ENCODE measurements around the gene ZDHHC11B.
"Not testable (repeated sequence)": the region's sequence is repeated elsewhere in the genome, so short reads cannot be mapped to it uniquely, and the experiment has no call there.

Gene ZDHHC11B

DNA sequence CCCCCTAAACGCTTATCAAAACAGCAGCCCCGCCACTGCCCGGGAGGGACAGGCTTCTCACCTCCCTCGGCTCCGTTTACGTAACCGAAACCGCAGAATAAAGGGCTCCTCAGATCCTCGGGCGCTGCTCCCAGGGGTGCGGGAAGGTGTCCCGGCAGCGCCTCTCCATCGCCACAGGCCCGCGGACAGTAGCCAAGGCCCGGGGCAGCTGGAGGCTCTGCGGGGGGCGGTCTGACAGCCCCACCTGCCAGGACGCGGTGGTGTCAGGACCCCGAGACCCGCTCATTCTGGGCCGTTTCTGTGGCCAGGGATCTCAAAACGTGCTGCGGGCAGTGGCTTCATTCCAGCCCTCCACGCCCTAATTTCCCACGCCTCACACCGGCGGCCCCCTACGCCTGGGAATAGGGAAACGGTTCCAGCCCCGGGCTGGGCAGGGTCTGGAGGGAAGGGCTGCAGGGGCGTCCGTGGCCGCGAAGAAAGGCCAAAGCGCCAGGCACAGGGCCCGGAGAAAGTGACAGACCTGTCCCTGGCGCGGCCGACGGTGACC, 575 bp downstream of the ZDHHC11B start:
- not testable (repeated sequence) for DNase-seq

DNA sequence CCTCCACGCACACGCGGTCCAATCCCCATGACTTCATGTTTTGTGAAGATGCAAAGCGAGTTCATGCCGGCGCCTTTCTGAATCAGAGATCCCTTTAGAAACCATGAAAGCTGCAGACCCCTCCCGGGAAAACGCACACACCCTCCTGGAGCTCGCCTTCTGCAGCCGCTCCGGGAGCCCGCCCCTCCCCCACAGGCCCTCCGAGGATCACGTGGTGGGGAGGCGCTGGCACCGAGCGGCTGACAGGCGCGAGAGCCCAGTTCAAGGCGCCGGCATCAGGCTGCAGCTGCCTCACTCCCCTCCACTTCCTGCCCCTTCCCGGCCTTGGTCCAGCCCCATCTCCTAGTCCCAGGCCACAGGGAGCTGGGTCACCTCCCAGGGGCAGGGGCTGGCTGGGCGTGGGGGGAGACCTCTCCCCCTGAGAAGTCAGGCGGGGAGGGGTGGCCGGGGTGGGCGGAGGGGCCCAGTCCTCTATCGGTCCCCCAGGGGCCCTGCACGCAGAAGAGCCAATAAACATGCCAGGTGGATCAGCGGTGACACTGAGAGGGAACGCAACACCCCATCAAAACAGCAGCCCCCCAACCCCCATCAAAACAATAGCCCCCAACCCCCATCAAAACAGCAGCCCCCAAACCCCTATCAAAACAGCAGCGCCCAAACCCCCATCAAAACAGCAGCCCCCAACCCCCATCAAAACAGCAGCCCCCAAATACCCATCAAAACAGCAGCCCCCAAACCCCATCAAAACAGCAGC, 1.3 kb downstream of the ZDHHC11B start:
- not testable (repeated sequence) for DNase-seq

DNA sequence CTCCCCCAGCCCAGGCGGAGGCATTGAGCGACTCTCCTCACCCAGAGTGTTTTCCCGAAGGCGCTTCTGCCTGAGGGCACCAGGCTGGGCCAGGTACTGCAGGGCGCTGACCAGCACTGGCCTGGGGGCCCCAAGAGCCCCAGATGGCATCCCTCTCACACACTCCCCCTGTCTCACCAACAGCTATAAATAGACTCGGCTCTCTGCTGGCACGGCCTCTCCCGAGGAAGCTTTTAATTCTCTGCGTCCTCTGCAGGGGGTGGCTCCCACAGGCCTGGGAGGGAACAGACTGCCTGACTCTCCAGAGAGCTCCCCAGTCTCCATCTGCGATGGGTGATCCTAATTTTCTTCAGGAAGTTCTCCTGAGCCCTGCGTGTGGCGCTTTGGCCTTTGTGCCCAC, 2.2 kb downstream of the ZDHHC11B start:
- not testable (repeated sequence) for DNase-seq

DNA sequence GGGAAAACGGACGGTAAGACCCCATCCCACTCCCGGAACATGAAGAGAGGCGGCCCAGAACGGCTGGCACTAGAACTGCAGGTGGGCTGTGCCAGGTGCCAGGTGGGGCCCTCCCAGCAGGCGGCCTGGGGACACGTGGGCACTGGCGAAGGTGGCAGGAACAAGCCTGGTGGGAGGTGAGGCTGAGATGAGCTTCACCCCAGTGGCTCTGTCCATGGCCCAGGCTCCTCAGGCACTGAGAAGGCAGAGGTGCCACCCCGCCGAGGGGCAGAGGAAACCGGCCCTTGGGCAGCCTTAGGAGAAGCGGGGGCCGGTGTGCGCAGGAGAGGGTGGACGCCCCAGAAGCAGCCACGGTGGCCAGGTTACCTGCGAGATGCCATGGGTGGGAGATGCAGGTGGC, 4.0 kb downstream of the ZDHHC11B start:
- DNase-seq, result not testable (repeated sequence)

DNA sequence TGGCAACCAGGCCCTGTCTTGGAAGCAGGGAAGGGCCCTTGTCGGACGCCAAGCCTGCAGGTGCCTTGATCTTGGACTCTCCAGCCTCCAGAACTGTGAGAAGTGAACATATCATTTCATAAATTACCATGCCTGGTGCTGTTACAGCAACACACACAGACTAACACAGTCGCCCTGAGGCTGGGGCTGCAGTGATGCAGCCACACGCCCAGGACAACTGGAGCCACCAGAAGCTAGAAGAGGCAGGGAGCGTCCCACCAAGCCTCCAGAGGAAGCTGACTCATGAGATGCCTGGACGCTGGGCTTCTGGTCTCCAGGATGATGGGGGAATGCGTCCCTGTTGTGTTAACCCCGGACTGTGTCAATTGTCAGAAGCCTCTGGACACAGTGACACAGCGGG, 5.6 kb downstream of the ZDHHC11B start:
- DNase-seq, result not testable (repeated sequence)

DNA sequence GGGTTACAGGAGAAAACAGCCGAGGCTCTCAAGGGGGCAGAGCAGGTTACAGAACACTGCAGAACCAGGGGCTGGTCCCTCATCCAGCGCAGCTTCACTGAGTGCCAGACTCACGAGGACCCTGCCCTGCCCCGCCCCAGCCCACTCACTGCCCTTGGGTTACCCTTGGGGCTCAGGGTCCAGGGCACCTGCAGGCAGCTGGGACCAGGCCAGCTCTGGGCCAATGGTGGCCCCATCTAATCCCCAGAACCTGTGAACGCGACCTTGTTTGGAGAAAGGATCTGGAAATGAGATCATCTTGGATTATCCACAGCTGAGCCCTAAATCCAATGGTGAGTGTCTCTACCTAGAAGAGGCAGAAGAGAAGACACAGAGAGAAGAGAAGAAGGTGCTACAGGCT, 6.1 kb downstream of the ZDHHC11B start:
- not testable (repeated sequence) for DNase-seq

DNA sequence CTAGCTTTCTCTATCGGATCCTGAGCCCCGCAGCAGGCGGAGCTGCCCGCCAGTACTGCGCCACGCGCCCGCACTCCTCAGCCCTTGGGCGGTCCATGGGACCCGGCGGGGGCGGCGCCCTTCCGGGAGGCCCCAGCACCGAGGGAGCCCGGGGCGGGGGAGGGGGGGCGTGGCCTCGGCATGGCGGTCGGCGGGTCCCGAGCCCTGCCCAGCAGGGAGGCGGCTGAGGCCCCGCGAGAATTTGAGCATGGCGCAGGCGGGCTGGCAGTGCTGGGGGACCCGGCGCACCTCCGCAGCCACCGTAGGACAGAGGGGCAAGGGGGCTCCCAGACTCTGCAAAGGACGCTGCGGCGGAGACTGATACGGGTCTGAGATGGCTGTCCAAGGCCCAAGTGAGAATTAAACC, 6.8 kb downstream of the ZDHHC11B start:
- DNase-seq, result no peak

DNA sequence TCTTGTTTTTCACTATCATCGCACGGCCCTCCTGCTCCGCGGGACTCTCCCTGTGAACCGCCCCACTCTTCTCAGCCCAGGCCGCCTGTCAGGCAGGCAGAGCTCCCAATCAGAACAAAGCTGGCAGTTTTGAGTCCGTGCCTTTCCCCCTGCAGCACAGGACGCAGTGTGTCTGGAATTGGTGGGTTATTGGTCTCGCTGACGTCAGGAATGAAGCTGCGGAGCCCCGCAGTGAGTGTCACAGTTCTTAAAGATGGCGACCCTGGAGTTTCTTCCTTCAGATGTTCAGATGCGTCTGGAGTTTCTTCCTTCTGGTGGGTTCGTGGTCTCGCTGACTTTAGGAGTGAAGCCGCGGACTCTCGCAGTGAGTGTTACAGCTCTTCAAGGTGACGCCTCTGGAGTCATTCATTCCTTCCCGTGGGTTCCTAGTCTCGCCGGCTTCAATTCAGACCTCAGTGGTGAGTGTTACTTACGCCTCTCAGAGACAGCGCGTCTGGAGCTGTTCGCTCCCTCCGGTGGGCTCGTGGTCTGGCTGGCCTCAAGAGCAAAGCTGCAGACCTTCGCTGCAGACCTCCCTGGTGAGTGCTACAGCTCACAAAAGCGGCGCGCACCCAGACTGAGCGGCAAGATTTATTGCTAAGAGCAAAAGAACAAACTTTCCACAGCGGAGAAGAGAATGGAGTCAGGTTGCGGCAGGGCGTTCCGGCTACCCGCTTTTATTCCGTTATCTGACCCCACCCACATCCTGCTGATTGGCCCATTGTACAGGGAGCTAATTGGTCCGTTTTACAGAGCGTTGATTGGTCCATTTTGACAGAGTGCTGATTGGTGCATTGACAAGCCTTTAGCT, 7.4 kb downstream of the ZDHHC11B start:
- DNase-seq, result no peak

DNA sequence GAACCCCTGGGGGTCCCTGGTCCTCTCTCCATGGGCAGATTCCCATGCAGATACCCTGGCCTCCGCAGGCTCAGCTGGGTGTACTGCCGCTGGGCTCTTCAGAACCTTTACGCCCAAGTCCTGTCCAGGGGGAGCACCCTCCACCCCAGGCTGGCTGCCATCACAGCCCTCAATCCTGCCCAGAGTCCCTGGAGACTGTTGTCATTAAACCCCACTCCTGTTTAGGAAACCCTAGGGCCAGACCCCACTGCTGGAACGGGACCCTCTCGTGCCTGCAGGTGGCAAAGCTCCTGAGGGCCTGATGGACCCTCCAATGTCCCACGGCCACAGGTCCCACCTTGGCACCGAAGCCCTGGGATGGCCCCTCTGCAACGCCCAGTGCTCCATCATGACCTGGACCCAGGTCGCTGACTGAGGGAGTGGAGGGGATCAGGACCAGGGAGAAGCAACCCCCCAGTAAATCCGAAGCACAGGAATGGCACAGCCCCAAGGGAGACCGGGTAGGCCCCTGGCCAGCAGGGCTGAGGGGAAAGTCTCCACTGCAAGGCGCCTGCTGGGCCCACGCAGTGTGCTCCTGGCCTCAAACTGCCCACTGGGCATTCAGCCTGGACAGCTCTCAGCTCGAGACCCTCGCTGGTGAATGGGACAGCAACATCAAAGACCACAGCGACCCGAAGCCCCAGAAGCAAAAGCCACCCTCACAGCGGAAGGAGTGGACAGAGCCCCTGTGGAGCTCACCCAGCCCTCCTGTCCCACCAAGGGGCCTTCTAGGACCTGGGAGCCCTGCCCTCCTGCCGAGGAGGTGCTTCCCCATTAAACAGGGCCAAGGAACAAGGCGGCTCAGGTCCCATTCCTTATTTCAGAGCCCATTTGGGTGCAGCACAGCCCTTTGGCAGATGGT, 8.3 kb downstream of the ZDHHC11B start:
- no peak for DNase-seq

DNA sequence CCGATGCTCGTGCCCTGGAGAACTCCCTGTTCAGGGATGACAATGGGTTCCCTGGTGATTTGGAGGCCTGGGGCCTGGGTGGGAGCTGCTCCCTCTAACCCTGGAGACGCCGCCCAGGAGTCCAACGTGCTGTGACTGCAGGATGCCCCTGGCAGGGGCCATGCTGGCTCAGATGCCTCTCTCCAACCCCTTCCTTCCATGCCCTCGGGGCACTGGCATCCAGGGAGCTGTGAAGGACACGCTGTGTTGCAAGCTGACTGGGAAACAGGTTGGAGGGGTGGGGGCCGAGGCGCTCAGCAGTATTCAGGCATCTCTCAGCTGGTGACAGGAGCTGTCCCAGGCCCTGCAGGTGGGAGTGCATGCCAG, 9.0 kb downstream of the ZDHHC11B start:
- not testable (repeated sequence) for DNase-seq

DNA sequence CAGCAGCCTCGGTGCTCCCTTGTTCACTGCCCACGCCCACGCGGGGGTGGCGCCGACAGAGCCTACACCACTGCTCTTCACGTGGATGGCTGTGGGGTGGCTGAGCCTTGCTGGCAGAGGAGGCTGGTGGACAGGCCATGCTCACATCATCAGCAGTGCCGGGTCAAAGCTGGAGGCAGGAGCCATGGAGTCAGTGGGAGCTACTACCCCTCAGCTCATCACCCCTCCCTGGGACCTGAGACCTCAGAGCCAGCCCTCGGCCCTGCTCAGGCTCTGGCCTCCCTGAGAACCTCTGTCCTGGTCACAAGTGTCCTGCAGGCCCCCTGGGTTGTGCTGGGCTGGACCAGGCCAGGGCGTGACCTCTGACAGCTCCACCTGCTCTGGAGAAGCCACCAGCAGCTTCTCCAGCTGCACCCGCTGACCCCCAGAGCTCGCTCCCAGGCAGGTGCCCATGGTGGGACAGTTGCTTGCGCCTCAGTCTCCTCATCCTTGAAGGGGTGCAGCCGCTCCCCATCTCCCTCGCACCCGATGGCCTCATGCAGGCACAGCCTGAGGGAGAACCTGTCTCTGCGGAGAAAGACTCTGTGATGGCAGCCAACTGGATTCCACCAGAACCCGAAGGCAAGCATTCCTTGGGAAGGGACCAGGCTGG, 9.5 kb downstream of the ZDHHC11B start:
- DNase-seq, result not testable (repeated sequence)

DNA sequence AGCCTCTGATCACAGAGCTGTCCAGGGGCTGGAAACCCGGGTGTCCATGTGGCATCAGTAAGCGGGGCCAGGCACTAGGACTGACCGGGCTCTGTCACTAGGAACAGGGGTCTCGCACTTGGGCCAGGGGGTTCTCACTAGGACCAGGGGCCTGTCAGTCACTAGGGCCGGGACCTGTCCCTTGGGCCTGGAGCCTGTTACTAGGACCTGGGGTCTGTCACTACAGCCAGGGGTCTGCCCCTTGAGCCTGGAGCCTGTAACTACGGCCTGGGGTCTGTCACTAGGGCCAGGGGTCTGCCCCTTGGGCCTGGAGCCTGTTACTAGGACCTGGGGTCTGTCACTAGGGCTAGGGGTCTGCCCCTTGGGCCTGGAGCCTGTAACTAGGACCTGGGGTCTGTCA, 10.2 kb downstream of the ZDHHC11B start:
- DNase-seq, result not testable (repeated sequence)

DNA sequence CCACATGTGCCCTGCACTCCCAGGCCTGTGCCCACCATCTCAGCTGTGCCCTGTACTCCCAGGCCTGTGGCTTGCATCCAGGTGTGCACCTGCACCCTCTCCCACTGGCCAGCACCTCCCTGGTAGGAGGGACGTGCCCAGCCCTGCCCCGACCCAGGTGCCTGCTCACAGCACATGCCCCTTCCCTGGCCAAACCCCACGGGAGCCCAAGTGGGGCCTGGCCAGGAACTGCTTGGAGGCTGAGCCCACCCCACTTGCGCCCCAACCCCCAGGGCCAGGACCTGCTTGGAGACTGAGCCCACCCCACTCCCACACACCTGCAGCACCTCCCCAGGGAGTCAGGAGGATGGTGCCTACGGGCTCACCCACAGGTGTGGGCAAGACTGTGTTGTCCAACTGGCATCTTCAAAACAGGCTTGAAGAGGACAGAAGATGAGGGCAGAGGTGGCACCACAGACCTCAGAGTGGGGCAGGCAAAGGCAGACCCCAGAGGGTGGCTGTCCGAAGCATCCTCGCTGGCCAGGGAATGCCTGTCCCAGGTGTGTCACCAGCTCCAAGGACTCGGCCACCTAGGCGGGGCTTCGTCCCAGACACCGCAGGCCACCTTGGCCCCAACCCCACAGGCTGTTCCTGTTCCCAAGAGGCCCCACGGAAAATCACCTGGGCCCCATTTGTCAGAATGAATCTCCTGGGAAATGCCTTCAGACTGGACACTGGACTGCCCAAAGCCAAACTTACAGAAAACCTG, 10.8 kb downstream of the ZDHHC11B start:
- no peak for DNase-seq

DNA sequence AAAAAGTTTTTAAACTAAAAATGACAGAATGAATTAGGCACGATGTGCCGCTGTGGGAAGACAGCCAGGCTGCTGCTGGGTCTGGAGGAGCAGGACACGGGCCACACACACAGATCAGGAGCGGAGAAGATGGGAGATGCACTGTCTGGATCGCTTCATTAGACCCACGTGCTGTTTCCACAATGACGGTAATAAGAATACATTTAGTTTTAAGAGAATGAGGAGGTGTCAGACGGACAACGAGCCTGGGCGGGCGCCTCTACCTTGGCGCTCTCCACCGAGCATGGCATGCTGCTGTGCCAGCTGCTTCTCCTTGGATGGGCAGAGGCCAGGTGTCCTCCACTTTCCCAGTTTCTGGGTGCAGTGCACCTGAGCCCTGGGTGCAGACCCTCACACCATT, 11.6 kb downstream of the ZDHHC11B start:
- DNase-seq, result not testable (repeated sequence)

DNA sequence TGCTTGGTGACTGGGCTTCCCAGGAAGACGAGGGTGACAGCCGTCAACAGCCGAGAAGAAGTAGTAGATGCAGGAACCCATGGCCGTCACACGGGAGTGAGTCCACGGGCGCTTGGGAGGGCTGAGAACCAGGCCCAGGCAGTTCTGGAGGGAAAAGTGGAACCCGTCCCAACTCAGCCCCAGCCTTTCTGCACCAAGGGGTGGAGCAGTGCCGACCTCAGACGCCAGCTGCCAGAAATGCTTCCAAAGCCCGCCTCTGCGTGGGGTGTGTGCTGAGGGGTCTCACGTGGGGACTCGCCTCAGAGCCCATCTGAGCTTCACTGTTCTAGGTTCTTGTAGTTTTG, 12.0 kb downstream of the ZDHHC11B start:
- DNase-seq, result not testable (repeated sequence)

DNA sequence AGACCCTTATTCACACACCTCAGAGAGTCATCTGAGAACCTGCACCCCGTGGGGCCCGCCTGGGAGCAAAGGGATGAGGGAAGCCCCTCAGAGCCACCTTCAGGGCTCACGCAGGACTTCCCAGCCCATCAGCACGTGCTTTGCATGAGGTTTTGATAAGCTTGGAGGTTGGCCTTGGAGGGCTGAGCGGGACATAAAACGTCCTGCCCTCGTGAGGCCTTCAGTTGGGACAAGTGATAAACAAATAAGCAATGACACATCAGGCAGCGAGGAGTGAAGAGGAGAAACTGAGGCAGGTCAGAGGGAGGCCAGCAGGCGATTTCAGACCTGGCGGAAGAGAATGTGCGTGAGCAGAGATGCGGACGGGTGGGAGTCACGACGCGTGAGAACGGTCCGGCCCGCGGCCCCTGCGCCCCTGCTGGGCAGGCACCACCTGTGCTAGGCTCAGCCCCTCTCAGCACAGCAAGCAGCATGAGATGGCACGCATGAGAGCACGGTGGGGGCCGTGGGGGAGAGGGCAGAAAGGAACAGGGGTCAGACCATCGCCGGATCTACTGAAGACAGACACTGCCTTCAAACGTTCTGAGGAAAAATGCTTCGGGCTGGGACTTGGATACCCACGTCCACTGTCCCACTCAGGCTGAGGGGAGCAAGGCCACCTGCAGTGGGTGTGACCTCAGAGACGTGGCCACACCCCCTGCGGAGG, 12.5 kb downstream of the ZDHHC11B start:
- not testable (repeated sequence) for DNase-seq

DNA sequence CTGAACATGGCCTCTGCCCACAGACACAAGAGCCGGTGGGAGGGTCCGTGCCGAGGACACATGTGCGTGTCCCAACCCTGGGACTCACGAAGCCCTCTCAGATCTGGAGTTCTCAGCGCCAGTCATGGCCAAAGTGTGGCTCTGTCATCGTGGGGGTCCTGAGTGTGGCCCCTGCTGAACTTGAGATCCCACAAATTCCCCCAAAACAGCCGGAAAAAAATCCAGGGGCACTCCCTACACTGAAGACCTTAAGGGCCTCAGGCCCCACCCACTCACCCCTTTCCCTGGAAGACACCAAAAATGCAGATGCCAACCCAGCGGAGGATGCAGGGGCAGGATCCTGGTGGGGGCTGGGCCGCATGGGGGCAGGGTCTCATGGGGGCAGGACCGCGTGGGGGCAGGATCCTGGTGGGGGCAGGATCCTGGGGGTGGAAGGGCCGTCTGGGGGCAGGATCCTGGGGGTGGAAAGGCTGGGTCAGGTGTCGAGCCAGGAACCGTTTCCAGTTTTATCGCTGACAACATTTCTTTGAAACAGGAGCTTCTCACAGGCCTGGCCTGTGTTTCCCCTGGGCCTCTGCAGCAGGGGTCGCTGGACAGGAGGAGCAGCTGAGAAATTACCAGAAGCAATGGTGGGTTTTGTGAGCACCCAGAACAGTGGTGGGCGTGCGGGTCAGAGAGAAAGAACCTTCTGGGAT, 13.3 kb downstream of the ZDHHC11B start:
- not testable (repeated sequence) for DNase-seq

DNA sequence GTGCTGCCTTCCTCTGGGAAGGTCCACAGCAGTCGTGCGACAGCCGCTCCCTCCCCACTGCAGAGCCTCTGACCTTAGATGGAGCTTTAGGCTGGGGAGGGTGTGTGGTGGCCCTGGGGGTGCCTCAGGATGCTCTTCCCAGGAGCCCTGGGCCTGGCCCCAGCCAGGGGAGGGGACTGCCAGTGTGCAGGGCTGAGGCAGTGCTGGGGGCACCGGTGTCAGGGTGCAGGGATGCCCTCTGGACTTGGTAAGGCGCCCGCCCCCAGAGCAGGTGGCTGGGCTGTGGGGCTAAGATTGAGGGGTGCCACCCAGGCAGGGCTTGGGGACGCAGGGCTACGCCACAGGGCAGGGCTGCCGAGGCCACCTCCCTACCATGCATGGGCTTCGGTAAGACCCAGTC, 13.9 kb downstream of the ZDHHC11B start:
- DNase-seq, result not testable (repeated sequence)

DNA sequence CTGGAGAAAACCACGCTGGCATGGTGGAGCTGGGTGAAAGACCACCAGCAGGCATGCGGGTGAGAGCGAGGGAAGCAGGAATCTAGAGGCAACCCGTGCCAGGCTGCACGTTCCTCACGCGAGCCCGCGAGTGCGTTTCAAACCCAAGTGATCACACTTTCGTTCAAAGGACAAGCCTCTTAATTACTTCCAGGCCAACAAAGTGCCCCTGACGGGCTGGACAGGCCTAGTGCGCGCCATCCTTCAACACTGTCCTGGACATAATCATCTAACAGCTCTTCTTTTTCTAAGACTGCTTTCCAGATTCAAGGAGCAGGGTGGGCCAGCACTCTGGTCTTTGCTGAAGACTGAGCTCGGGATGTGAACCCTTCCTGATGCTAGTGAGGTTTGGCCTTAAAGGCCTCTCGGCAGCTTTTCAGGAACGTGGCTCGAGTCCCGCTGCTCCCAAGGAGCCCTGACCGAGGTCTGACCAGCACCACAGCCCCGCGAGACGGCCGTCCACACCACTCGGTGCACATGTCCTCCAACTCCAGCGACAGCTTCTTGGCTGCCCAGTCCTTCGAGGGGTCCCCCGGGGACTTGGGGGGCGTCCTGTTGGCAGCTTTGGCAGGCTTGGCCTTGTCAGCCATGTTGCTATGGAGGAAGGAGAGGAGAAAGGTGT, 14.9 kb downstream of the ZDHHC11B start:
- DNase-seq, result not testable (repeated sequence)
